CD4-positive, alpha-beta T cell treated with Interferon gamma for 1 hour (primary cell): ENCODE measurements around the gene ALKBH7.
"Not testable (repeated sequence)": the region's sequence is repeated elsewhere in the genome, so short reads cannot be mapped to it uniquely, and the experiment has no call there.

Experiments
- DNase-seq: peaks from one replicate; pipeline ENCODE4 v3.0.0-alpha.2; 2020

ALKBH7 gene

GRCh38 chr19:6373096-6373812 is 660 bp downstream of the ALKBH7 start:
- DNase-seq, result peak; percentile 98

DNA sequence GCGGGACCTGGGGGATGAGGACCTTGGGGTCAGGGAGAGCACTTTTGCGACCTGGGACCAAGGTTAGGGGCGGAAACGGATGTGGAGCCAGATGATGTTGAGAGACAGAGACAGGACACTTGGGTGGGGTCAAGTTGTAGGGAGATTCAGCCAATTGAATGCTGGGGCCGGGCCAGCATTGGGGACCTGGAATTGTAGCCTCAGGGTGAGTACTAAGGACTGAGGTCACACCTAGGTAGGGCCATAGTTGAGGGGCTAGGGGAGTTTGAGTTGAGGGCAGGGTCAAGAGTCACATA is 1.2 kb downstream of the ALKBH7 start:
- DNase-seq, result no peak

DNA sequence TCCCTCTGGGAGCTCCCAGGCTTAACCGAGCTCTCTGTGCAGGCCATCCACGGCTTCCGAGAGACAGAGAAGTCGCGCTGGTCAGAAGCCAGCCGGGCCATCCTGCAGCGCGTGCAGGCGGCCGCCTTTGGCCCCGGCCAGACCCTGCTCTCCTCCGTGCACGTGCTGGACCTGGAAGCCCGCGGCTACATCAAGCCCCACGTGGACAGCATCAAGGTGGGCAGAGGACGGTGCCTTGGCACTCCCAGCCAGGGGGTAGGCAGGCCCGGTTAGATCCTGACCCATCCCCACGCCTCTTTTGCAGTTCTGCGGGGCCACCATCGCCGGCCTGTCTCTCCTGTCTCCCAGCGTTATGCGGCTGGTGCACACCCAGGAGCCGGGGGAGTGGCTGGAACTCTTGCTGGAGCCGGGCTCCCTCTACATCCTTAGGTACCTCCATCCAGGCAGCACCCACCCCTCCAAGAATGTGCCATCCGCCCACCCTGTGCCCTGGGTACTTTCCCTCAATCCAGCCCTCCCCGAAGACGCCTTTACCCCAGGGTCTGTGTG is 1.6 kb downstream of the ALKBH7 start:
- no peak for DNase-seq

DNA sequence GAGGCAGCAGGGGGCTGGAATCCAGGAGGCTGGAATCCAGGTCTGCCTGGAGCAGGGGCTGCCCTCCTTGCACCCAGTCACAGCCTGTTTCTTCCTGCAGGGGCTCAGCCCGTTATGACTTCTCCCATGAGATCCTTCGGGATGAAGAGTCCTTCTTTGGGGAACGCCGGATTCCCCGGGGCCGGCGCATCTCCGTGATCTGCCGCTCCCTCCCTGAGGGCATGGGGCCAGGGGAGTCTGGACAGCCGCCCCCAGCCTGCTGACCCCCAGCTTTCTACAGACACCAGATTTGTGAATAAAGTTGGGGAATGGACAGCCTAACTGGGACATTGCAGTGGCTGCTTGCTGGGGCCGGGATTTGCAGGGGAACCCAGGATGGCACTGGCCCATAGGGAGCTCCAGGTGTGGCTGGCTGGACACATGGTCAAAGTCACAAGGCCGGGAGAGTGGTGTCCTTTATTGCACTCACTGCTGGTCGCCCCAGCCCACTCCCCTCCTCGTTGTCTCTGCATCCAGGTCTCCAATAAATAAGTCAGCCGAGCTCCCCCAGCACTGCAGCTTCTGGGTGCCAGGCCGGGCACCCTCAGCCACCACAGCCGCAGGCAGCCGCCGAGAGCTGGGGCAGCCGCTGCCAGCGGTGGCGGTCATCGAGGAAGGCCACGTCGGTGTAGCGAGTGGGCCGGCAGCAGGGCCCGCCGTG is 2.3 kb downstream of the ALKBH7 start:
- no peak for DNase-seq

GRCh38 chr19:6375411-6376010 is 2.9 kb downstream of the ALKBH7 start, which contains the start of gene PSPN:
PSPN (minus strand) TSS chr19:6375933; CDS start chr19:6375849, 84 bp downstream.
- no peak for DNase-seq

GRCh38 chr19:6376512-6377190 is 4.1 kb downstream of the ALKBH7 start:
- DNase-seq, result no peak

DNA sequence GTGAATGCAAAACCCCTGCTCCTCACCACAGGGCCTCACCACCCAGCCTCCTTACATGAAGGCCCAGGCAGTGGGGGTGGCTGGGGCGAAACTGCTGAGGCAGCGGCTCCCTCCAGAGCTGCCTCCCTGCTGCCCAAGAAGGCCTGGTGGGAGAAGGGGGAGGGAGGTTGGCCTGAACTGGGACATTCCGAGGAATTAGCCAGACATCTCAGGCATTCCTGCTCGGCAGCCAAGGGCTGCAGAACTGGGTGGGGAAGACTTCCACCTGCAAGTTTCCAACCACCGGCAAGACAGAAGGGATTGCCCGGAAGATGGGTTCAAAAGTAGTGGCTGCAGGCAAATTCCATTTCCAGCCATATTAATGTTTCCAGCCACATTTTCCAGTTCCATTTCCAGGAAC is 5.4 kb downstream of the ALKBH7 start:
- no peak for DNase-seq

- DNase-seq, result no peak
These were observed 5.9 kb downstream of the ALKBH7 start for GRCh38 chr19:6378486-6378885.

- no peak for DNase-seq
These were observed 7.2 kb downstream of the ALKBH7 start for GRCh38 chr19:6379744-6380143.

GRCh38 chr19:6381030-6381750 is 8.6 kb downstream of the ALKBH7 start:
- DNase-seq, result no peak

GRCh38 chr19:6383188-6383587 is 10.6 kb downstream of the ALKBH7 start:
- DNase-seq, result no peak

- no peak for DNase-seq
These were observed 11.8 kb downstream of the ALKBH7 start for GRCh38 chr19:6384381-6384780.

DNA sequence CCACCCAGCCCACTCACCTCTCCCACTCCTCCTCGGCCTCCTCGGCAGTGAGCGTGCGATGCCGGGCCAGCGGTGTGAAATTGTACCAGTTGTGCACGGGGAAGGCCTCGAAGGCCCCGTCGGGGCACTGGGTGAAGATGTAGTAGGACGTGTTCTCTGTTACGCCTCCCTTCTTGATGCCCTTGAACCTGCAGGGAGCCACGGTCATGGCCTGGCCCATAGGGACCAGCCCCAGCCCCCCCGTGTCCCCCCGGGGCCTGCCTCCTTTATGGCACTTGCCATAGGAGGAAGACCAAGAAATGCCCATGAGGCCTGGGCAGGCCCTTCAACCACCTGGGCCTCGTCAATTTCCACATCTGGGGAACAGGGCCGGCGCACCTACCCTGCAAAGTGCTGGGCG is 14.8 kb downstream of the ALKBH7 start:
- DNase-seq, result no peak

GRCh38 chr19:6392221-6393073 is 19.9 kb downstream of the ALKBH7 start:
- no peak for DNase-seq

- DNase-seq, result peak; percentile 97
These were observed 20.7 kb downstream of the ALKBH7 start, which contains the start of gene GTF2F1 for GRCh38 chr19:6393074-6393982. GTF2F1 (minus strand) TSS chr19:6393164; CDS start chr19:6392995, 169 bp downstream.

DNA sequence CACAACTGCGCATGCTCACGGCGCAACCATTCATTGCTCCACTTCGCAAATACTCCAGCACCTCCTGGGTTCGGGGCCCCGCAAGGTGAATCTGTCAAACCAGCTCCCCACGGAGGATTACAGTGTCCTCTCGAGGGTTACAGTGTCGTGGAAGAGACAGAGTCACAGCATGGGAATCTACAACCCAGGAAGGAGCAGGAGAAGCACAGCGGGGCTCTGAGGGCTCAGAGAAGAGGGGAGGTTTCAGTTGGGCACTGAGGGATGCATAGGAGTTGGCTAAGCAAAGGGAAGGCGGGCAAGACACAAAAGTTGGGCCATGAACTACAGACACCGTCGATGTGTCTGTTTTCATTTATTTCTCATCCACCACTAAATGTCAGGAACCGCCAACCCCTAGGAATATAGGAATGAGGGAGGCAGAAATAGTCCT is 21.4 kb downstream of the ALKBH7 start:
- DNase-seq, result peak; percentile 78

- no peak for DNase-seq
These were observed 22.2 kb downstream of the ALKBH7 start for GRCh38 chr19:6394831-6395230.

DNA sequence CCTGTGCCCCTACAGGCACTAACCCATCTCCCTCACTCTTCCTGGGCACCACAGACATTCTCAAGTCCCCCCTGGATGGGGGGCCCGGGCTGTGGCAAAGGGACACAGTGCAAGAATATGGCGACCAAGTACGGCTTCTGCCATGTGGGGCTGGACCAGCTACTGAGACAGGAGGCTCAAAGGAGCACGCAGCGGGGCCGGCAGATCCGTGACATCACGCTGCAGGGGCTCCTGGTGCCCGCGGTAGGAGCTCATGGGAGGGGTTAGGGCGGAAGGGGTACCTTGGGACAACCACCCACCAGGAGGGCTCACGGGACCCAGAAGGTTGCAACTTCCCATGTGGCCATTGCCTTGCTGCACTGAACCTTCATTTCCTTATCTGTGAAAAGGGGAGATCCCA is 23.7 kb downstream of the ALKBH7 start:
- DNase-seq, result no peak

- not testable (repeated sequence) for DNase-seq
These were observed 27.7 kb downstream of the ALKBH7 start for GRCh38 chr19:6400062-6400944.
